Smooth muscle cell (in vitro differentiated cells): ENCODE results near the gene TEDDM1. TPM values are rescaled to one million over a fixed set of nuclear protein-coding genes. Genes with fewer than 3 reads are reported as not detected.

Experiments
- DNase-seq: peaks from one replicate; lab custom pipeline; 2025; ENCODE audit not compliant: unreplicated experiment; lab: John Stamatoyannopoulos, UW
- H2AFZ ChIP-seq: fragments of 200-600 bp; sonication (generic); 2 replicates; pipeline ENCODE4 v1.6.0; 2016; ENCODE audit warnings: antibody characterized with exemption, low read depth, mild to moderate bottlenecking
- H3F3A ChIP-seq: fragments of 200-600 bp; sonication (generic); 2 replicates; pipeline ENCODE4 v1.6.0; 2017; ENCODE audit warnings: antibody characterized with exemption, low read depth
- H3K27ac ChIP-seq: fragments of 200-600 bp; sonication (generic); 2 replicates; pipeline ENCODE4 v1.5.1; 2016; ENCODE audit warnings: low read depth, mild to moderate bottlenecking
- H3K27me3 ChIP-seq: fragments of 200-600 bp; sonication (generic); 2 replicates; pipeline ENCODE4 v1.6.1; 2016; ENCODE audit warnings: low read depth, mild to moderate bottlenecking
- H3K36me3 ChIP-seq: fragments of 200-600 bp; sonication (generic); 2 replicates; pipeline ENCODE4 v1.5.1; 2016; ENCODE audit warnings: low read depth
- H3K4me1 ChIP-seq: fragments of 200-600 bp; sonication (generic); 2 replicates; pipeline ENCODE4 v1.5.1; 2016; ENCODE audit warnings: low read depth
- H3K4me2 ChIP-seq: fragments of 200-600 bp; sonication (generic); 2 replicates; pipeline ENCODE4 v1.6.0; 2016; ENCODE audit warnings: mild to moderate bottlenecking
- H3K4me3 ChIP-seq: fragments of 200-600 bp; sonication (generic); 2 replicates; pipeline ENCODE4 v1.5.1; 2016; ENCODE audit warnings: mild to moderate bottlenecking
- H3K79me2 ChIP-seq: fragments of 200-600 bp; sonication (generic); 2 replicates; pipeline ENCODE4 v1.6.0; 2016; ENCODE audit warnings: low read depth, mild to moderate bottlenecking
- H3K9ac ChIP-seq: fragments of 200-600 bp; sonication (generic); 2 replicates; pipeline ENCODE4 v1.6.0; 2016; ENCODE audit warnings: low read depth
- H3K9me3 ChIP-seq: fragments of 200-600 bp; sonication (generic); replicated peaks from 2 replicates; pipeline ENCODE4 v1.5.1; 2016; ENCODE audit warnings: low read depth
- H4K20me1 ChIP-seq: fragments of 200-600 bp; sonication (generic); 2 replicates; pipeline ENCODE4 v1.6.0; 2016; ENCODE audit warnings: low read depth
- CTCF ChIP-seq: fragments of 200-600 bp; sonication (generic); IDR thresholded peaks from 2 replicates; pipeline ENCODE4 v1.5.1; 2017; ENCODE audit warnings: borderline replicate concordance, mild to moderate bottlenecking, antibody characterized with exemption; ENCODE audit not compliant: insufficient read depth, poor library complexity, severe bottlenecking
- WGBS: methylation state at CpG from one replicate; pipeline ENCODE4 v1.1.7; 2016; ENCODE audit warnings: low lambda C conversion rate; 5-methylcytosine and 5-hydroxymethylcytosine counted together
- polyA plus RNA-seq: library from polyadenylated mRNA; unstranded; fragments of >200 nt; fragmentation: Nextera tagmentation; extraction: Ambion mirVana; gene quantifications from 2 replicates; pipeline ENCODE4 v1.2.1, GENCODE V29; 2016
- total RNA-seq: library from RNA; depleted of rRNA; stranded (reverse); fragments of >200 nt; gene quantifications from 2 replicates; pipeline ENCODE4 v1.2.3, GENCODE V29; 2014

The TEDDM1 gene
- total and polyA plus RNA-seq, 2 experiments from 2014 or later = not detected

GRCh38 chr1:182355723-182356098 lies 44.8 kb downstream of the TEDDM1 start:
- no peaks in the 10 kb centered on the region for H3F3A ChIP-seq
- no peaks in the 10 kb centered on the region for H3K79me2 ChIP-seq
- no peaks in the 10 kb centered on the region for H3K9me3 ChIP-seq
- H3K36me3 ChIP-seq = no peaks in the 10 kb centered on the region
- H3K27ac ChIP-seq = no peak overlapping the region
- H3K4me2 ChIP-seq = no peak overlapping the region
- no peak overlapping the region for H2AFZ ChIP-seq
- TF ChIP-seq CTCF = no peak
- H3K27me3 ChIP-seq = no peaks in the 10 kb centered on the region
- no peak overlapping the region for H3K9ac ChIP-seq
- no peak overlapping the region for H3K4me3 ChIP-seq
- no peak for DNase-seq
- 87% methylated on average over 2 of the region's 2 CpGs for WGBS
- H4K20me1 ChIP-seq = no peaks in the 10 kb centered on the region
- H3K4me1 ChIP-seq = peaks cover 20% of the 10 kb centered on the region

- Histone ChIP-seq H3K4me2 (no peak overlapping the region), H3K9ac (no peak overlapping the region), H2AFZ (no peak overlapping the region), H3F3A (no peaks in the 10 kb centered on the region), H3K4me3 (no peak overlapping the region), H3K27me3 (no peaks in the 10 kb centered on the region), H3K79me2 (no peaks in the 10 kb centered on the region), H3K27ac (no peak overlapping the region), H3K36me3 (no peaks in the 10 kb centered on the region), H3K9me3 (no peaks in the 10 kb centered on the region), H4K20me1 (no peaks in the 10 kb centered on the region), H3K4me1 (peaks cover 8% of the 10 kb centered on the region)
- DNase-seq = no peak
- no peak for TF ChIP-seq CTCF
- 73% methylated on average over 1 of the region's 1 CpG for WGBS
These were observed 48.6 kb downstream of the TEDDM1 start for GRCh38 chr1:182351790-182352364.

GRCh38 chr1:182350839-182351238 lies 49.6 kb downstream of the TEDDM1 start:
- Histone ChIP-seq H3K79me2 (no peaks in the 10 kb centered on the region), H4K20me1 (no peaks in the 10 kb centered on the region), H3F3A (no peaks in the 10 kb centered on the region), H3K4me1 (peaks cover 8% of the 10 kb centered on the region), H3K4me2 (no peak overlapping the region), H3K9me3 (no peaks in the 10 kb centered on the region), H3K27me3 (no peaks in the 10 kb centered on the region), H3K27ac (no peak overlapping the region), H3K36me3 (no peaks in the 10 kb centered on the region), H3K4me3 (no peak overlapping the region), H2AFZ (no peak overlapping the region), H3K9ac (no peak overlapping the region)
- no peak for DNase-seq
- WGBS = 87% methylated on average over 2 of the region's 2 CpGs
- no peak for TF ChIP-seq CTCF
